ENCODE measurements around the gene HLTF. TPM values are rescaled to one million over a fixed set of nuclear protein-coding genes. Genes with fewer than 3 reads are reported as not detected.

The HLTF gene
- total and polyA plus RNA-seq, 8 donors = 27.5 to 60.3 (median 56.1) TPM

DNA sequence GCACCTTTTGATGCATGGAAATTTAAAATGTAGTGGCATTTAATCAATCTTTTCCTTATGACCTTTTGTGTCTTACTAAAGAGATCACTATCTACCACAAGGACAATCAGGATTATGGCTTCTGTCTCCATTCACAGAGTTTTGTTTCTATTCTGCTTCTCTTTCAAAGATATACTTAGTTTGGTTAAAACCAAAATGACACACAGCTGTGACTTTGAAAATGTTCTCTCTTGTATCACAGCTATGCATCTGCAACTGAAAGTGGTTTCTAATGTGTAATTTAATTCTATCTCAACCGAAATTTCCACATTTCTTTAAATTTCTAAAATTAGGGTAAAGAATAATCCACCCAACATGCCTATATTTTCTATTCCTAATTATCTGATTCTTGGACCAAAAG, 27.7 kb downstream of the HLTF start:
- H3K27ac ChIP-seq = no peak overlapping the region
- DNase-seq (no peak), ATAC-seq (no peak)
- no peaks in the 10 kb centered on the region for H3K4me1 ChIP-seq
- H3K36me3 ChIP-seq = peaks cover 0 to 15% of the 10 kb centered on the region in 2 donors
- TF ChIP-seq, protein P1, sequence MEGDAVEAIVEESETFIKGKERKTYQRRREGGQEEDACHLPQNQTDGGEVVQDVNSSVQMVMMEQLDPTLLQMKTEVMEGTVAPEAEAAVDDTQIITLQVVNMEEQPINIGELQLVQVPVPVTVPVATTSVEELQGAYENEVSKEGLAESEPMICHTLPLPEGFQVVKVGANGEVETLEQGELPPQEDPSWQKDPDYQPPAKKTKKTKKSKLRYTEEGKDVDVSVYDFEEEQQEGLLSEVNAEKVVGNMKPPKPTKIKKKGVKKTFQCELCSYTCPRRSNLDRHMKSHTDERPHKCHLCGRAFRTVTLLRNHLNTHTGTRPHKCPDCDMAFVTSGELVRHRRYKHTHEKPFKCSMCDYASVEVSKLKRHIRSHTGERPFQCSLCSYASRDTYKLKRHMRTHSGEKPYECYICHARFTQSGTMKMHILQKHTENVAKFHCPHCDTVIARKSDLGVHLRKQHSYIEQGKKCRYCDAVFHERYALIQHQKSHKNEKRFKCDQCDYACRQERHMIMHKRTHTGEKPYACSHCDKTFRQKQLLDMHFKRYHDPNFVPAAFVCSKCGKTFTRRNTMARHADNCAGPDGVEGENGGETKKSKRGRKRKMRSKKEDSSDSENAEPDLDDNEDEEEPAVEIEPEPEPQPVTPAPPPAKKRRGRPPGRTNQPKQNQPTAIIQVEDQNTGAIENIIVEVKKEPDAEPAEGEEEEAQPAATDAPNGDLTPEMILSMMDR (IDR thresholded peaks at IDR 0.05) = no peak
- H3K9me3 ChIP-seq = no peaks in the 10 kb centered on the region
- no peaks in the 10 kb centered on the region for H3K27me3 ChIP-seq
- no peak overlapping the region for H3K4me3 ChIP-seq
- intact Hi-C loops (cut with DNase I) = no loop called here

GRCh38 chr3:149058198-149058597, 28.1 kb downstream of the HLTF start:
- no peak overlapping the region for H3K27ac ChIP-seq
- H3K4me3 ChIP-seq = no peak overlapping the region
- no peaks in the 10 kb centered on the region for H3K9me3 ChIP-seq
- DNase-seq (no peak), ATAC-seq (no peak)
- H3K36me3 ChIP-seq = peaks cover 0 to 17% of the 10 kb centered on the region in 2 donors
- TF ChIP-seq, protein P1 (IDR thresholded peaks at IDR 0.05) = no peak
- H3K27me3 ChIP-seq = no peaks in the 10 kb centered on the region
- intact Hi-C loops (cut with DNase I) = no loop called here
- no peaks in the 10 kb centered on the region for H3K4me1 ChIP-seq

- Histone ChIP-seq H3K27me3 (no peaks in the 10 kb centered on the region), H3K27ac (no peak overlapping the region), H3K9me3 (no peaks in the 10 kb centered on the region), H3K4me3 (no peak overlapping the region), H3K36me3 (peaks cover 0 to 20% of the 10 kb centered on the region in 2 donors), H3K4me1 (no peaks in the 10 kb centered on the region)
- ATAC-seq (peak; percentile 16), DNase-seq (no peak)
- TF ChIP-seq, protein P1 (IDR thresholded peaks at IDR 0.05) = no peak
- intact Hi-C loops (cut with DNase I) = no loop called here
Observed at GRCh38 chr3:149055575-149055974, 30.8 kb downstream of the HLTF start.

DNA sequence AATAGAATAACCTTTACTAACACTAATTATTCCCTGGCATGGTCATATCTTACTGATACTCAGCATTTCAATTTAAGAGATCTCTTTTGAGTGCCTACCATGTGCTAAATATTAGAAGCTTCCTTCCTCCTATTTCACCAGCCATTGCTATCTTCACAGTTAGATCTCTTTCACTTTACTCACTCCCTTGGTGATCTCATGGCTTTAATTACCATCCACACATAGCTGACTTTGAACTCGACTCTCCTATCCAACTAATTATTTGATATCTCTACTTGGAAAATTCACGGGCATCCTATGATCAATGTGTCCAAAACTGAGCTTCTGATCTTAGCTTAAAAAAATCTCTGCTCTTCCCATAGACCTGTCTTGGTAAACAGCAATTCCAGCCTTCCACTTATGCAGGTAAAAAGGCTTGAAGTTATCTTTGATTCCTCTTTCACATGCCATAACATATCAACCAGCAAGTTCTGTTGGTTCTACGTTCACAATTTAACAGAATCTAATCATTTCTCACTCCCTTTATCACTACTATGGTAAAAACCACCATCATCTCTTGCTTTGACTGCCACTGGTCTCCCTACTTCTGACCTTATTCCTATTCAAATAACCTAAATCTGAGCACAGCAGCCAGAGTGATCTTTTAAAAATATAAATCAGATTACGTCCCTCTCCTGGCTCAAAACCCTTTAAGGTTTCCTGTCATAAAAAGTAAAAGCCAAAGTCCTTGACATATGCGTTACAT, 41.8 kb downstream of the HLTF start:
- Histone ChIP-seq H3K9me3 (no peaks in the 10 kb centered on the region), H3K27ac (no peak overlapping the region), H3K4me1 (no peaks in the 10 kb centered on the region), H3K27me3 (no peaks in the 10 kb centered on the region), H3K36me3 (peaks cover 0 to 15% of the 10 kb centered on the region in 2 donors), H3K4me3 (no peak overlapping the region)
- ATAC-seq (no peak), DNase-seq (no peak)
- TF ChIP-seq, protein P1 (IDR thresholded peaks at IDR 0.05) = no peak
- intact Hi-C loops (cut with DNase I) = no loop called here

DNA sequence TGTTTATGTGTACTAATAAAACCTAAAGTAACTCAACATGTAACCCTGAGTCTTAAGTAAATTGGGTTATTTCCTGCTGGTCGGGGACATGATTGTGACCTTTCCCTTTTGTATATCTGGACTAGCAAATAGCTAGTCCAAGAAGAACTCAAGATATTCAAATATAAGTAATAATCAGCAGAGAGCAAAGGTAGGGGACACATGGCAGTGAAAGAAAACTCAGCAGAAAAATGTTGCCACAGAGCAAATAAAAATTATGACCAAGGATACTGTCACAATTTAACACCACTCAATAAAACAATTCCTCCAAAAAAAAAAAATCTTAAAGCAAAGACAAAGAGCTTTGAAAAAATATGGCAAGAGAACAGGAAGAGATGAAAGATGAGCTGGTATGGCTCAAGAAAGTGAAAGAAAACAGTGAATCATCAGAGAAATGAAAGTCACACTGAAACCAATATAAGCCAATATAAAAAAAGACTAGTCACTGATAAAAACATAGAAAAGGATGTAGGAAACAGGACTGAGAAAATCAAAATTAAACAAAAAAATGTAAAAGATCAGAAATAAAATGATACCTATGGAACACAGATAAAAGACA, 43.4 kb downstream of the HLTF start:
- TF ChIP-seq, protein P1 (IDR thresholded peaks at IDR 0.05) = no peak
- H3K4me1 ChIP-seq = no peaks in the 10 kb centered on the region
- no peak overlapping the region for H3K27ac ChIP-seq
- DNase-seq (no peak), ATAC-seq (no peak)
- no peaks in the 10 kb centered on the region for H3K27me3 ChIP-seq
- H3K4me3 ChIP-seq = no peak overlapping the region
- peaks cover 0 to 24% of the 10 kb centered on the region in 2 donors for H3K36me3 ChIP-seq
- intact Hi-C loops (cut with DNase I) = no loop called here
- H3K9me3 ChIP-seq = no peaks in the 10 kb centered on the region

All from left lung (tissue), 10 donors.